BJ (cell line): Measurements from ENCODE around the gene RALA. TPM values are rescaled to one million over a fixed set of nuclear protein-coding genes. Genes with fewer than 3 reads are reported as not detected.
A peak's percentile ranks its signal among the peaks of the same experiment; 100 is the strongest.
"Not testable (repeated sequence)": the region's sequence is repeated elsewhere in the genome, so short reads cannot be mapped to it uniquely, and the experiment has no call there.

Experiments
- CTCF ChIA-PET: fragments of 350-600 bp; formaldehyde crosslinking; extraction: SDS; loops from one replicate; lab custom pipeline; 2021; ENCODE audit warnings: antibody characterized with exemption, inconsistent platforms; lab: Yijun Ruan, JAX
- POLR2A ChIA-PET: fragments of 300-600 bp; sonication (Branson Sonifier 250); formaldehyde crosslinking; extraction: SDS; loops from one replicate; lab custom pipeline; 2021; ENCODE audit warnings: antibody characterized with exemption; lab: Charles Lee
- DNase-seq: peaks from one replicate; pipeline ENCODE4 v3.0.0-alpha.2; 2011; ENCODE audit warnings: low read depth
- H3K27me3 ChIP-seq: 2 replicates; pipeline ENCODE4 v1.6.0; 2011; ENCODE audit warnings: low read length; ENCODE audit not compliant: control insufficient read depth, insufficient read depth
- H3K36me3 ChIP-seq: 2 replicates; pipeline ENCODE4 v1.5.1; 2011; ENCODE audit warnings: low read length; ENCODE audit not compliant: control insufficient read depth, insufficient read depth
- H3K4me3 ChIP-seq: 2 replicates; pipeline ENCODE4 v1.5.1; 2011; ENCODE audit warnings: low read depth, mild to moderate bottlenecking, control low read depth, low read length
- CTCF ChIP-seq: IDR thresholded peaks from 2 replicates; pipeline ENCODE4 v1.5.1; 2011; ENCODE audit warnings: low read depth, mild to moderate bottlenecking, control low read depth, inconsistent platforms, low read length, moderate library complexity; ENCODE audit not compliant: insufficient read depth
- polyA plus RNA-seq: library from polyadenylated mRNA; depleted of rRNA; stranded (reverse); fragments of >200 nt; gene quantifications from 2 replicates; pipeline ENCODE4 v1.2.3, GENCODE V29; 2011

RALA gene
- polyA plus RNA-seq, 1 experiment: 14.9 TPM

DNA sequence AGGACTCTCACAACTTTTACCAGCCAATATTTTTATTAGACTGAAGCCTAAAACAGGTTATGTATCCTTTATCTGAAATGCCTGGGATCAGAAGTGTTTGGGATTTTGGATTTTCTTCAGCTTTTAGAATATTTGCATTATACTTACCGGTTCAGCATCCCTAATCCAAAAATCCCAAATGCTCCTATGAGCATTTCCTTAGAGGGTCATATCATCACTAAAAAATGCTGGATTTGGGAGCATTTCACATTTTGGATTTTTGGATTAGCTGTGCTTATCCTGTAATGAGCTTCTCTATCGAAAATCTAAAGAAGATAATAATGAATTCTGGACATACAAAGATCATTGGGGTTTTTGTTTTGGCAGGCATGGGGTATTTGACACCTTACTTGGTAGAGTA lies 53.0 kb downstream of the RALA start:
- H3K4me3 ChIP-seq: no peak overlapping the region
- ChIA-PET POLR2A (no interaction called here), CTCF (no interaction called here)
- no peaks in the 10 kb centered on the region for H3K27me3 ChIP-seq
- TF ChIP-seq CTCF: no peak
- H3K36me3 ChIP-seq: no peaks in the 10 kb centered on the region
- DNase-seq: no peak

GRCh38 chr7:39678930-39679709 lies 55.7 kb downstream of the RALA start:
- Histone ChIP-seq H3K36me3 (no peaks in the 10 kb centered on the region), H3K4me3 (no peak overlapping the region), H3K27me3 (no peaks in the 10 kb centered on the region)
- ChIA-PET CTCF (interaction anchor here (0.5 to 2.0 kb wide), 3 partner anchors 10 to 845 kb away, joined by 3 to 7 read pairs (median 4); no protein-coding TSS in a partner anchor), POLR2A (no interaction called here)
- no peak for TF ChIP-seq CTCF
- no peak for DNase-seq

DNA sequence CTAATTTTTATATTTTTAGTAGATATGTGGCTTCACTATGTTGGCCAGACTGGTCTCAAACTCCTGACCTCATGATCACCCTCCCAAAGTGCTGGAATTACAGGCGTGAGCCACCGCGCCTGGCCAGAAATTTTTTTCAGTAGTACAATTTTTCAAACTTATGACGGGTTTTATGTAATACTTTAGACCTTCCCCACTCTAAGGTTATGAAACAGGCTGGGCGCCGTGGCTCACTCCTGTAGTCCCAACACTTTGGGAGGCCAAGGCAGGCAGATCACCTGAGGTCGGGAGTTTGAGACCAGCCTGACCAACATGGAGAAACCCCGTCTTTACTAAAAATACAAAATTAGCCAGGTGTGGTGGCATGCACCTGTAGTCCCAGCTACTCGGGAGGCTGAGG lies 56.5 kb downstream of the RALA start:
- H3K36me3 ChIP-seq, DNase-seq, H3K27me3 ChIP-seq, POLR2A ChIA-PET, H3K4me3 ChIP-seq: not testable (repeated sequence)
- CTCF ChIA-PET: interaction anchor here (1.0 to 2.0 kb wide), 2 partner anchors 10 to 16 kb away, joined by 4 to 7 read pairs; no protein-coding TSS in a partner anchor

DNA sequence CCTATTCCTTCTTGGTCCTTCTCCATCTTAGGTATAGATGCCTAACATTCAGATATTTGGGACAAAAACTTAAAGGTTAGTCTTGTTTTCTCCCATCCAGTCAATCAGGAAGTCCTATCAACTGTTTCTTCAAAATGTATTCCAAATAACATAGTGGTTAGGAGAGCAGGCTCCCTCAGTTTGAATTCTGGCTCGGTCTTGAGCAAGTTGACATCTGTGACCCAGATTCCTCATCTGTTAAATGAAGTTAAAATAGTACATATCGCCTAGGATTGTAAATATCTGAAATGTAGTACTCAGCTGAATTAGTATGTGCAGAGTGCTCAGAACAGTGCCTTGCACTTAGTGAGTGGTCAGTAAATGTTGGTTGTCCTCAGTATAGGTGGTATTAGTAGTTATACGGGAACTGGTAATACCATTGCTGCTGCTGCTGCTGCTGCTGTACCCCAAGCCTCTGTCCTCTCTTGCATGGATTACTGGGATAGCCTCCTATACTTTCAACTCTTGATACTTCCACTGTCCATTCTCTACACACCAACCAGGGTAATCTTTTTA lies 58.6 kb downstream of the RALA start:
- CTCF ChIA-PET: no interaction called here
- POLR2A ChIA-PET: no interaction called here
- no peak for DNase-seq
- H3K4me3 ChIP-seq: no peak overlapping the region
- TF ChIP-seq CTCF: no peak
- no peaks in the 10 kb centered on the region for H3K27me3 ChIP-seq
- no peaks in the 10 kb centered on the region for H3K36me3 ChIP-seq

DNA sequence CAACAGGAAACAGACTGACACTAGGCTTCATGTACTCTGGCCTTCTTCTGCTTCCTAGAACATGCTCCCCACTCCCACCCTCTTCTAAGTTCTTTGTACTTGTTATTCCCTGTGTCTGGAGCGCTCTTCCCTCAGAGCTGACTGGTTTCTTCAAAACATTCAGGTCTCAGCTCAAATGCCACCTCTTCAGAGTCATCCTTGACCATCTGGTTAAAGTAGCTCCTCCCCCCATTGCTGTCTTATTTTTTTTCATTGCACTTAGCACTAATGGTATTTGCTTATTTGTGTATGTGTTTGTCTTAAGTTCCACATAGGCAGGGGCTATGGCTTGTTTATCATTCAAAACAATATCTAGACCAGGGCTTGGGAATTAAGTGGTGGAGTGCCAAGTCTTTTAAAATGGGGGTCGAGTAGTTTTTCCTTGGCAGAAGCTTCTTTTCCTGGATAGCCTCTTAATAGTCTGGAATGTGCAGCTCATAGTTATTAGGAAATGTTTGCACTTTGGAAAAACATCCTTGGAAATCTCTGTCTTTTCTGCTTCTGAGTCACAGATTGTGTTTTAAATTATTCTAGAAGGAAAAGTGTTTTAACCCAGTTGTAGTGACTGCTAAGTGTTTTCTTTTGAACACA lies 60.0 kb downstream of the RALA start:
- peak; percentile 63 for DNase-seq

More for the DNA sequence above, 60.0 kb downstream of the RALA start:
- TF ChIP-seq CTCF: no peak
- Histone ChIP-seq H3K27me3 (no peaks in the 10 kb centered on the region), H3K36me3 (no peaks in the 10 kb centered on the region), H3K4me3 (no peak overlapping the region)
- CTCF ChIA-PET: interaction anchor here (1.0 to 1.2 kb wide), 3 partner anchors 17 to 1467 kb away, joined by 3 to 4 read pairs (median 3); no protein-coding TSS in a partner anchor
- POLR2A ChIA-PET: interaction anchor here (0.8 to 1.2 kb wide), 2 partner anchors 24 to 103 kb away, joined by 3 to 7 read pairs; no protein-coding TSS in a partner anchor
